ENCODE data around the gene ZXDA. TPM values are rescaled to one million over a fixed set of nuclear protein-coding genes. Genes with fewer than 3 reads are reported as not detected.
"Not testable (repeated sequence)": the region's sequence is repeated elsewhere in the genome, so short reads cannot be mapped to it uniquely, and the experiment has no call there.

The ZXDA gene
- total and polyA plus RNA-seq, 2 experiments from 2014 or later: not detected

DNA sequence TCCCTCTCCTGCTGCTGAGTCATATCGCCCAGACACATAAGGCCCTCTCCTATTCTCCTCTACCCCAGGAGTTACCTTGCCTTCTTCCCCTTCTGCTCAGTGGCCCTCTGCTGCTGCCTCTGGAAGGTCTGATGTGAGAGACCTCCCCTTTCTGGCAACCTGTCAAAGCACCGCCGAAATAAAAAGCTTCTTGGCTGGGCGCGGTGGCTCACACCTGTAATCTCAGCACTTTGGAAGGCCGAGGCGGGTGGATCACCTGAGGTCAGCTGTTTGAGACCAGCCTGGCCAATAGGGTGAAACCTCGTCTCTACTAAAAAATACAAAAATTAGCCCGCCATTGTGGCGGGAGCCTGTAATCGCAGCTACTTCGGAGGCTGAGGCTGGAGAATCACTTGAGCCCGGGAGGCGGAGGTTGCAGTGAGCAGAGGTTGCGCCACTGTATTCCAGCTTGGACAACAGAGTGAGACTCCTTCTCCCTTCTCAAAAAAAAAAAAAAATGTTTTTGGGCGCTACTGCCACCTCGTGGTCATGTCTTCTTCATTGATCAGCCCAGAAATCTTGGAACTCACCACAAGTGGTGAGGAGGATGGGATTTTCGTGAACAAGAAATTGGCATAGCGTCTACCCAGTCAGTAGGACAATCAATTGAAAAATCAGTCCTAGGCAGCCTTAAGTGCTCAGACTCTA, 8.6 kb upstream of the ZXDA start:
- Histone ChIP-seq H3K27ac (no peak overlapping the region), H2AFZ (no peak overlapping the region), H3K36me3 (replicated peaks; ENCODE audit: insufficient read depth, low read depth) (no peaks in the 10 kb centered on the region), H3K27me3 (no peaks in the 10 kb centered on the region), H3K4me1 (ENCODE audit: insufficient read depth) (no peaks in the 10 kb centered on the region), H3K9me3 (ENCODE audit: low read depth) (no peaks in the 10 kb centered on the region), H3K79me2 (no peaks in the 10 kb centered on the region), H3K4me3 (no peak overlapping the region), H3K4me2 (no peak overlapping the region), H3K9me2 (replicated peaks; ENCODE audit: insufficient read depth) (no peaks in the 10 kb centered on the region), H4K20me1 (ENCODE audit: insufficient read depth, poor library complexity, severe bottlenecking) (no peaks in the 10 kb centered on the region)
- TF ChIP-seq CTCF (IDR thresholded peaks at IDR 0.05; ENCODE audit: poor library complexity) (peak; percentile 18), EZH2 (IDR thresholded peaks at IDR 0.05; ENCODE audit: borderline replicate concordance) (no peak), EZH2phosphoT487 (IDR thresholded peaks at IDR 0.05; ENCODE audit: low read depth, severe bottlenecking, unreplicated experiment) (no peak)
- DNase-seq (ENCODE audit: low spot score): no peak
- 71% methylated on average over 19 of the region's 19 CpGs for WGBS (ENCODE audit: low lambda C conversion rate, missing lambda C conversion rate)

DNA sequence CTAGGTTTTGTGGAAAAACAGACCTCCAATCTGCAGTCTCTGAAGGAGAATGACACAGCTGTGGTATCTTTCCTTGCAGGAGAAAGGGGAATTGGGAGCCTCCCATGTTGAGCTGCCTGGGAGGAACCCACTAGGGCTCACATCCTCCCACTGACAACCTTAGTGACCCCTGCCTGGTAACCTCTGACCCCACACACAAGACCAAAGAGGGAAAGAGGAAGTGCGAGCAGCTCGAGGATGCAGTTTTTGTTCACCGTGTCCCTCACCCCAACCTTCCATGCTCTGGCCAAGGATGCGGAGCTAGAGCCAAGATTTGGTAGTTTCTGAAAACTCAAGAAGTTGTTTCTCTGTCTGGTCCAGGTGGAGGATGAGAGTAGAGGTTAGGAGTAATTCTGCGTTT, 5.4 kb upstream of the ZXDA start:
- no peak overlapping the region for H2AFZ ChIP-seq
- 82% methylated on average over 5 of the region's 5 CpGs for WGBS (ENCODE audit: low lambda C conversion rate, missing lambda C conversion rate)
- no peaks in the 10 kb centered on the region for H3K27me3 ChIP-seq
- no peak for DNase-seq (ENCODE audit: low spot score)
- no peak overlapping the region for H3K27ac ChIP-seq
- no peaks in the 10 kb centered on the region for H3K4me1 ChIP-seq (ENCODE audit: insufficient read depth)
- no peaks in the 10 kb centered on the region for H3K36me3 ChIP-seq (replicated peaks; ENCODE audit: insufficient read depth, low read depth)
- no peak overlapping the region for H3K4me2 ChIP-seq
- no peaks in the 10 kb centered on the region for H3K9me3 ChIP-seq (ENCODE audit: low read depth)
- H3K4me3 ChIP-seq: no peak overlapping the region
- no peaks in the 10 kb centered on the region for H4K20me1 ChIP-seq (ENCODE audit: insufficient read depth, poor library complexity, severe bottlenecking)
- no peaks in the 10 kb centered on the region for H3K79me2 ChIP-seq
- no peaks in the 10 kb centered on the region for H3K9me2 ChIP-seq (replicated peaks; ENCODE audit: insufficient read depth)
- TF ChIP-seq EZH2 (IDR thresholded peaks at IDR 0.05; ENCODE audit: borderline replicate concordance): no peak
- no peak for TF ChIP-seq EZH2phosphoT487 (IDR thresholded peaks at IDR 0.05; ENCODE audit: low read depth, severe bottlenecking, unreplicated experiment)
- no peak for TF ChIP-seq CTCF (IDR thresholded peaks at IDR 0.05; ENCODE audit: poor library complexity)

DNA sequence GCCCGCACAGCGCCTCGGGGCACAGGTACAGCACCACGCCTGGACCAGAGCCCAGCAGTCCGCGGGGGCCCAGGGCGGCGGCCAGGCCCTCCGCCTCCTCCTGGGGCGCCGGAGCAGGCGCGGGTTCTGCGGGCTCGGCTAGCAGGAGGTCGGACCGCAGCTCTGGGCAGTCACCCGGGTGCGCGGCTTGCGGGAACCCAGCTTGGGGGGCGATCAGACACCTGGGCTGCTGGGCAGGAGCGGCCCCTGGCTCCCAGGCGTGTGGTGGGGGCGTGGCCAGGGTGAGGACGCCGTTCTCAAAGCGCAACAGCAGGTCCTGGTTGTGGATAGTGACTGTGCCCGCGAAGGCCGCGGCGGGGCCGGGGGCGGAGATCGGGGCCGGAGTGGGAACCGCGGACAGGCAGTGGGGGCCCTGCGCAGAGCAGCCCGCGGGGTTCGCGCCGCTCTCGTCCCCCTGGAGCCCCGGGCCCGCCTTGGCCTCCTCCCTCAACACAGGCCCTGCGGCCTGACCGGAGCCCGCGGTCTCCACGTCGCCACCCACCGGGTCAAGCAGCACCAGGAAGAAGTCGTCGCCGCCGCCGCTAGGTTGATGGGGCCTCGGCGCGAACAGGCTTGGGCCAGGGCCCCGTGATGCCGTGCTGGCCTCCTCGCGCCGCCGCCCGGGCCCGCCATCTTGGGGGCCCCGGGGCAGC, 517 bp downstream of the ZXDA start:
- H3K9me3 ChIP-seq (ENCODE audit: low read depth); H3K4me1 ChIP-seq (ENCODE audit: insufficient read depth); H2AFZ ChIP-seq; H4K20me1 ChIP-seq (ENCODE audit: insufficient read depth, poor library complexity, severe bottlenecking); H3K79me2 ChIP-seq; H3K27me3 ChIP-seq; DNase-seq (ENCODE audit: low spot score); H3K27ac ChIP-seq; H3K4me3 ChIP-seq; H3K9me2 ChIP-seq (replicated peaks; ENCODE audit: insufficient read depth); H3K36me3 ChIP-seq (replicated peaks; ENCODE audit: insufficient read depth, low read depth); H3K4me2 ChIP-seq: not testable (repeated sequence)
- 96% methylated on average over 39 of the region's 72 CpGs for WGBS (ENCODE audit: low lambda C conversion rate, missing lambda C conversion rate)

DNA sequence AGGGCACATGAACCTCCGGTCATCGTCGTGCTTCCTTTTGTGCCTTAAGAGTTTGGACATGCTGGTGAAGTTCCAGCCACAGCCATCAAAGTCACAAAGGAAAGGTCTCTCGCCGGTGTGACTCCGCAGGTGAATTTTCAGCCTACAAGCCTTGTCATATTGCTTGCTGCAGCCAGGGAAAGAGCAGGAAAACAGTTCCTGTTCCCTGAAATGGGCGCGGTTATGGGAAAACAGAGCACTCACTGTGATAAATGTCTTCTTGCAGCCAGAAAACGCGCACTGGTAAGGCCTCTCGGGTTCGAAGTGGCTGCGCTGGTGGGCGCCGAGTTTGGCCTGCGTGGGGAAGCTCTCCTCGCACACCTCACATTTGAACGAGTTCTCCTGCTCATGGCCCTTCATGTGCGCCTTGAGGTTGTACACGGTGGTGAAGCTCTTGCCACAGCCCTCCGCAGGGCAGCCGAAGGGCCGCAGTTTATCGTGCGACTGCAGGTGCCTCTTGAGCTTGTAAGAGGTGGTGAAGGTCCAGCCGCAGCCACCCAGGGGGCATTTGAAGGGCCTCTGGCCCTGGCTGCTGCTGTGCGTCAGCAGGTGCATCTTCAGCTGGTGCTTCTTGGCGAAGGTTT, 1.2 kb downstream of the ZXDA start:
- H3K9me3 ChIP-seq (ENCODE audit: low read depth); H4K20me1 ChIP-seq (ENCODE audit: insufficient read depth, poor library complexity, severe bottlenecking); H3K27ac ChIP-seq; H3K4me1 ChIP-seq (ENCODE audit: insufficient read depth); H3K36me3 ChIP-seq (replicated peaks; ENCODE audit: insufficient read depth, low read depth); DNase-seq (ENCODE audit: low spot score); H2AFZ ChIP-seq; H3K27me3 ChIP-seq; H3K4me2 ChIP-seq; H3K79me2 ChIP-seq; H3K9me2 ChIP-seq (replicated peaks; ENCODE audit: insufficient read depth); H3K4me3 ChIP-seq: not testable (repeated sequence)
- 89% methylated on average over 28 of the region's 28 CpGs for WGBS (ENCODE audit: low lambda C conversion rate, missing lambda C conversion rate)

Data from hepatocyte (in vitro differentiated cells).